NB4 (cell line): ENCODE data around the gene RNF39.

Experiments
- DNase-seq: peaks from one replicate; pipeline ENCODE4 v3.0.0; 2010; ENCODE audit warnings: low read depth
- H3K4me3 ChIP-seq: one replicate; pipeline ENCODE4 v1.5.1; 2011; ENCODE audit warnings: mild to moderate bottlenecking, low read depth, low read length, moderate library complexity
- CTCF ChIP-seq: IDR thresholded peaks from one replicate; pipeline ENCODE4 v1.5.1; 2012; ENCODE audit warnings: low read depth, low read length
- MAX ChIP-seq: IDR thresholded peaks from 2 replicates; pipeline ENCODE4 v1.6.1; 2011; ENCODE audit warnings: low read depth, low read length
- MYC ChIP-seq: IDR thresholded peaks from 2 replicates; pipeline ENCODE4 v1.6.1; 2011; ENCODE audit warnings: low read depth, low read length
- POLR2A ChIP-seq: IDR thresholded peaks from 2 replicates; pipeline ENCODE4 v1.6.1; 2011; ENCODE audit warnings: mild to moderate bottlenecking; ENCODE audit not compliant: insufficient read length; ENCODE audit errors: extremely low read depth

Gene RNF39

GRCh38 chr6:30047220-30047619, 28.3 kb downstream of the RNF39 start:
- peak; percentile 32 for DNase-seq
- H3K4me3 ChIP-seq = no peak overlapping the region
- TF ChIP-seq CTCF = no peak
- no peak for TF ChIP-seq MAX
- TF ChIP-seq MYC = no peak
- TF ChIP-seq POLR2A = no peak

- DNase-seq = no peak
- no peak overlapping the region for H3K4me3 ChIP-seq
- TF ChIP-seq MYC (no peak), CTCF (no peak), POLR2A (no peak), MAX (no peak)
Observed at GRCh38 chr6:30044630-30045029, 30.9 kb downstream of the RNF39 start.

- DNase-seq = no peak
- no peak overlapping the region for H3K4me3 ChIP-seq
- TF ChIP-seq POLR2A = no peak
- no peak for TF ChIP-seq MYC
- TF ChIP-seq CTCF = no peak
- no peak for TF ChIP-seq MAX
Observed at GRCh38 chr6:30043744-30044143, 31.8 kb downstream of the RNF39 start.

- TF ChIP-seq MYC = no peak
- TF ChIP-seq CTCF = no peak
- no peak for TF ChIP-seq POLR2A
- TF ChIP-seq MAX = no peak
Observed at GRCh38 chr6:30042914-30043313, 32.7 kb downstream of the RNF39 start.

GRCh38 chr6:30042476-30042875, 33.1 kb downstream of the RNF39 start:
- TF ChIP-seq MYC = no peak
- TF ChIP-seq POLR2A = no peak
- TF ChIP-seq CTCF = no peak
- no peak for TF ChIP-seq MAX
- peak; percentile 59 for DNase-seq
- no peak overlapping the region for H3K4me3 ChIP-seq

More at GRCh38 chr6:30042914-30043313, 32.7 kb downstream of the RNF39 start:
- no peak overlapping the region for H3K4me3 ChIP-seq
- DNase-seq = no peak

GRCh38 chr6:30041821-30042220, 33.7 kb downstream of the RNF39 start:
- peak; percentile 21 for DNase-seq
- no peak overlapping the region for H3K4me3 ChIP-seq
- TF ChIP-seq MYC (no peak), CTCF (no peak), POLR2A (no peak), MAX (no peak)
